IMR-90 (cell line): ENCODE data around the gene GCNT4. TPM values are rescaled to one million over a fixed set of nuclear protein-coding genes. Genes with fewer than 3 reads are reported as not detected.

ENCODE experiments used
- ATAC-seq: fragments of 200-7000 bp; cut with Tn5 transposase; 2 replicates; pipeline ENCODE4 v1.9.1; 2020; ENCODE audit warnings: low read depth, mild to moderate bottlenecking, moderate library complexity
- BruUV-seq: library from RNA; stranded (reverse); fragments of 400-500 nt; replicated peaks from 2 replicates; lab custom pipeline; 2021; lab: Mats Ljungman, UMichigan
- CTCF ChIA-PET: fragments of 300-600 bp; formaldehyde crosslinking; extraction: SDS; loops from one replicate; lab custom pipeline; 2021; ENCODE audit warnings: antibody characterized with exemption; lab: Yijun Ruan, JAX
- POLR2A ChIA-PET: fragments of 300-600 bp; sonication (Branson Sonifier 250); formaldehyde crosslinking; loops from one replicate; lab custom pipeline; 2022; ENCODE audit warnings: antibody characterized with exemption; ENCODE audit not compliant: unreplicated experiment; lab: Charles Lee
- DNase-seq: peaks from one replicate; pipeline ENCODE4 v3.0.0; 2013
- H2AFZ ChIP-seq: replicated peaks from 2 replicates; pipeline ENCODE3; 2013; ENCODE audit warnings: low read length, mild to moderate bottlenecking; ENCODE audit not compliant: poor library complexity
- H2AK5ac ChIP-seq: 2 replicates; pipeline ENCODE4 v1.6.1; 2013; ENCODE audit warnings: low read depth, low read length, inconsistent platforms
- H2AK9ac ChIP-seq: replicated peaks from 2 replicates; pipeline ENCODE3; 2013; ENCODE audit warnings: mild to moderate bottlenecking, low read depth, low read length, moderate library complexity; ENCODE audit not compliant: poor library complexity
- H2BK120ac ChIP-seq: 2 replicates; pipeline ENCODE4 v1.6.1; 2013; ENCODE audit warnings: low read depth, low read length, inconsistent platforms
- H2BK15ac ChIP-seq: 3 replicates; pipeline ENCODE4 v1.6.1; 2013; ENCODE audit warnings: low read depth, low read length, inconsistent platforms
- H2BK20ac ChIP-seq: 2 replicates; pipeline ENCODE4 v1.6.1; 2013; ENCODE audit warnings: low read depth, mild to moderate bottlenecking, inconsistent platforms, low read length, moderate library complexity
- H2BK5ac ChIP-seq: 2 replicates; pipeline ENCODE4 v1.6.1; 2013; ENCODE audit warnings: mild to moderate bottlenecking, low read depth, low read length, inconsistent platforms; ENCODE audit not compliant: poor library complexity, severe bottlenecking
- H3K14ac ChIP-seq: replicated peaks from 2 replicates; pipeline ENCODE4 v1.6.1; 2013; ENCODE audit warnings: low read depth, low read length, inconsistent platforms
- H3K18ac ChIP-seq: 2 replicates; pipeline ENCODE4 v1.6.1; 2013; ENCODE audit warnings: low read depth, low read length, control low read depth
- H3K23ac ChIP-seq: 2 replicates; pipeline ENCODE4 v1.6.1; 2013; ENCODE audit warnings: low read depth, low read length, inconsistent platforms
- H3K27ac ChIP-seq: 2 replicates; pipeline ENCODE4 v1.5.1; 2013; ENCODE audit warnings: mild to moderate bottlenecking, control low read depth, low read length; ENCODE audit not compliant: insufficient read depth
- H3K27me3 ChIP-seq: 2 replicates; pipeline ENCODE4 v1.6.1; 2013; ENCODE audit warnings: low read length; ENCODE audit not compliant: control insufficient read depth, insufficient read depth
- H3K36me3 ChIP-seq: 2 replicates; pipeline ENCODE4 v1.6.1; 2013; ENCODE audit warnings: low read length, mixed read lengths; ENCODE audit not compliant: control insufficient read depth, insufficient read depth
- H3K4ac ChIP-seq: 2 replicates; pipeline ENCODE4 v1.6.1; 2013; ENCODE audit warnings: low read depth, low read length, inconsistent platforms
- H3K4me1 ChIP-seq: 2 replicates; pipeline ENCODE4 v1.6.1; 2013; ENCODE audit warnings: low read length, mixed read lengths; ENCODE audit not compliant: control insufficient read depth, insufficient read depth
- H3K4me2 ChIP-seq: 2 replicates; pipeline ENCODE4 v1.6.1; 2013; ENCODE audit warnings: low read depth, mild to moderate bottlenecking, control low read depth, low read length, moderate library complexity
- H3K4me3 ChIP-seq: 2 replicates; pipeline ENCODE4 v1.5.1; 2013; ENCODE audit warnings: low read depth, mild to moderate bottlenecking, control low read depth, low read length, moderate library complexity; ENCODE audit not compliant: insufficient read depth
- H3K56ac ChIP-seq: 2 replicates; pipeline ENCODE4 v1.6.1; 2013; ENCODE audit warnings: low read length, inconsistent platforms; ENCODE audit not compliant: insufficient read depth; ENCODE audit errors: extremely low read depth
- H3K79me1 ChIP-seq, 2 experiments: 2 replicates each; pipeline ENCODE4 v1.6.1; 2013; ENCODE audit warnings: low read length in 2 of 2, inconsistent platforms in 1 of 2, low read depth in 1 of 2
- H3K9ac ChIP-seq: 2 replicates; pipeline ENCODE4 v1.6.1; 2013; ENCODE audit warnings: low read depth, low read length, control low read depth
- H3K9me1 ChIP-seq: 2 replicates; pipeline ENCODE4 v1.6.1; 2013; ENCODE audit warnings: low read length, inconsistent platforms; ENCODE audit not compliant: insufficient read depth
- H3K9me3 ChIP-seq: 2 replicates; pipeline ENCODE4 v1.6.1; 2013; ENCODE audit warnings: low read length; ENCODE audit not compliant: control insufficient read depth, insufficient read depth
- H4K20me1 ChIP-seq: 2 replicates; pipeline ENCODE4 v1.6.1; 2013; ENCODE audit warnings: low read length, inconsistent platforms; ENCODE audit not compliant: insufficient read depth
- H4K5ac ChIP-seq: 2 replicates; pipeline ENCODE4 v1.6.1; 2013; ENCODE audit warnings: mild to moderate bottlenecking, low read depth, low read length, control low read depth
- H4K8ac ChIP-seq, 2 experiments: 2 replicates each; pipeline ENCODE4 v1.6.1; 2013; ENCODE audit warnings: low read depth in 2 of 2, low read length in 2 of 2, control low read depth in 1 of 2, inconsistent platforms in 1 of 2
- H4K91ac ChIP-seq: 2 replicates; pipeline ENCODE4 v1.6.1; 2013; ENCODE audit warnings: low read depth, low read length, inconsistent platforms; ENCODE audit not compliant: insufficient read depth
- BHLHE40 ChIP-seq: fragments of 150-350 bp; IDR thresholded peaks from 2 replicates; pipeline ENCODE4 v1.6.1; 2016; ENCODE audit warnings: mild to moderate bottlenecking, low read depth, low read length
- ELK1 ChIP-seq: fragments of 150-350 bp; IDR thresholded peaks from 2 replicates; pipeline ENCODE4 v1.6.1; 2016; ENCODE audit warnings: low read depth, mild to moderate bottlenecking, low read length, moderate library complexity, borderline replicate concordance
- RCOR1 ChIP-seq: IDR thresholded peaks from 2 replicates; pipeline ENCODE4 v1.6.1; 2012; ENCODE audit warnings: mild to moderate bottlenecking, low read length, improper control_type of control experiment; ENCODE audit not compliant: insufficient replicate concordance
- RFX5 ChIP-seq: IDR thresholded peaks from 2 replicates; pipeline ENCODE4 v1.8.0; 2012; ENCODE audit warnings: low read depth, mild to moderate bottlenecking, low read length, moderate library complexity
- WGBS, 2 experiments: methylation state at CpG; one replicate each; pipeline versions ENCODE4 v1.1.5 to v1.1.7; 2013; ENCODE audit warnings: missing lambda C conversion rate in 2 of 2; ENCODE audit not compliant: insufficient read length in 1 of 2; ENCODE audit errors: extremely low coverage in 2 of 2; 5-methylcytosine and 5-hydroxymethylcytosine counted together
- dilution Hi-C: fragments of 300-500 bp; cut with HindIII; formaldehyde crosslinking; loops from one replicate; pipeline ENCODE4 v1.14.3; 2018; ENCODE audit warnings: low sequenced_read_pairs; ENCODE audit not compliant: unreplicated experiment
- in situ Hi-C: fragments of 300-500 bp; cut with MboI; formaldehyde crosslinking; loops from 3 replicates; pipeline ENCODE4 v1.14.3; 2019; ENCODE audit warnings: low sequenced_read_pairs, inconsistent platforms, mixed read lengths
- intact Hi-C: fragments of 100-400 bp; cut with micrococcal nuclease; formaldehyde crosslinking; loops from 2 replicates; pipeline ENCODE4 v1.10.0; 2022
- polyA plus RNA-seq, 3 experiments: library from polyadenylated mRNA; depleted of rRNA; stranded (reverse); fragments of >200 nt; gene quantifications; 2 replicates each; pipeline ENCODE4 v1.2.3, GENCODE V29; 2012; ENCODE audit warnings: low replicate concordance in 1 of 3
- total RNA-seq: library from RNA; depleted of rRNA; stranded (reverse); fragments of >200 nt; gene quantifications from 2 replicates; pipeline ENCODE4 v1.2.3, GENCODE V29; 2012

Gene GCNT4
- total and polyA plus RNA-seq, 2 of the 4 experiments (the other 2 are of a cell fraction): 0.46 to 1.8 TPM

- Histone ChIP-seq H4K20me1 (no peaks in the 10 kb centered on the region), H3K27ac (no peak overlapping the region), H3K4me3 (no peak overlapping the region), H2BK15ac (no peak overlapping the region), H3K27me3 (no peaks in the 10 kb centered on the region), H4K5ac (no peak overlapping the region), H3K9me3 (no peaks in the 10 kb centered on the region), H2BK5ac (no peak overlapping the region), H4K91ac (no peak overlapping the region), H3K4ac (no peak overlapping the region), H2BK120ac (no peak overlapping the region), H3K23ac (no peak overlapping the region), H2AFZ (no peak overlapping the region), H2BK20ac (no peak overlapping the region), H3K56ac (no peak overlapping the region), H3K18ac (no peak overlapping the region), H3K14ac (no peak overlapping the region), H3K9me1 (peaks cover 11% of the 10 kb centered on the region; the same call in 1 of the 2 replicates), H3K4me2 (no peak overlapping the region), H3K9ac (no peak overlapping the region), H2AK5ac (no peak overlapping the region), H4K8ac (no peak overlapping the region), H3K36me3 (peaks cover 9% of the 10 kb centered on the region), H3K4me1 (peaks cover 9% of the 10 kb centered on the region), H3K79me1 (peaks cover 0 to 30% of the 10 kb centered on the region in 2 experiments; a peak in 3 of 4 replicates), H2AK9ac (no peak overlapping the region)
- CTCF ChIA-PET: no interaction called here
- DNase-seq (no peak), ATAC-seq (no peak)
- TF ChIP-seq RCOR1: no peak
- no peak for TF ChIP-seq RFX5
- TF ChIP-seq ELK1: no peak
- no peak for TF ChIP-seq BHLHE40
- POLR2A ChIA-PET: interaction anchor here (0.5 kb wide), 1 partner anchor 328 kb away, joined by 3 read pairs; no protein-coding TSS in a partner anchor
- no TSS peak for BruUV-seq
- in situ Hi-C loops (no loop called here), intact Hi-C loops (no loop called here), dilution Hi-C loops (no loop called here)
- WGBS, 2 experiments: 73% methylated on average over 3 of the region's 7 CpGs; no CpG with 5 or more reads in 1 of the 2 experiments
Observed at GRCh38 chr5:75044406-75044805, 8.0 kb downstream of the GCNT4 start.
